ENCODE measurements around the gene RCAN1.
"Not testable (repeated sequence)": the region's sequence is repeated elsewhere in the genome, so short reads cannot be mapped to it uniquely, and the experiment has no call there.

Gene RCAN1

GRCh38 chr21:34621434-34622350 lies 6.8 kb upstream of the RCAN1 start:
- no peak for DNase-seq

GRCh38 chr21:34619841-34620665 lies 5.1 kb upstream of the RCAN1 start:
- DNase-seq = no peak

- no peak for DNase-seq
Observed at GRCh38 chr21:34618941-34619340, 4.0 kb upstream of the RCAN1 start.

GRCh38 chr21:34617753-34618339 lies 2.9 kb upstream of the RCAN1 start:
- DNase-seq = no peak

GRCh38 chr21:34615487-34615814 lies 538 bp upstream of the RCAN1 start:
- no peak for DNase-seq

GRCh38 chr21:34613679-34614627 lies 960 bp downstream of the RCAN1 start:
- no peak for DNase-seq

- DNase-seq = no peak
Observed at GRCh38 chr21:34612557-34612956, 2.4 kb downstream of the RCAN1 start.

GRCh38 chr21:34612056-34612455 lies 2.9 kb downstream of the RCAN1 start:
- DNase-seq = no peak

GRCh38 chr21:34611528-34611927 lies 3.4 kb downstream of the RCAN1 start:
- DNase-seq = no peak

GRCh38 chr21:34609933-34610549 lies 4.9 kb downstream of the RCAN1 start:
- DNase-seq = no peak

- no peak for DNase-seq
Observed at GRCh38 chr21:34609244-34609932, 5.5 kb downstream of the RCAN1 start.

- DNase-seq = not testable (repeated sequence)
Observed at GRCh38 chr21:34607376-34607775, 7.5 kb downstream of the RCAN1 start.

- DNase-seq = no peak
Observed at GRCh38 chr21:34606621-34607020, 8.3 kb downstream of the RCAN1 start.

- no peak for DNase-seq
Observed at GRCh38 chr21:34606051-34606450, 8.9 kb downstream of the RCAN1 start.

GRCh38 chr21:34604956-34605355 lies 10.0 kb downstream of the RCAN1 start:
- DNase-seq = not testable (repeated sequence)

- no peak for DNase-seq
Observed at GRCh38 chr21:34604556-34604955, 10.4 kb downstream of the RCAN1 start.

- no peak for DNase-seq
Observed at GRCh38 chr21:34603710-34604057, 11.2 kb downstream of the RCAN1 start.

- peak; percentile 73 for DNase-seq
Observed at GRCh38 chr21:34603002-34603709, 11.8 kb downstream of the RCAN1 start.

- DNase-seq = no peak
Observed at GRCh38 chr21:34602061-34602460, 12.9 kb downstream of the RCAN1 start.

GRCh38 chr21:34599534-34600101 lies 15.3 kb downstream of the RCAN1 start:
- no peak for DNase-seq

Data from NK-92 treated with Interleukin-12 subunit alpha and Interleukin-12 subunit beta, amount 100 ng/mL, for 24 hours (cell line).